Astrocyte of the cerebellum (primary cell): ENCODE results near the gene GNAI2.
"Not testable (repeated sequence)": the region's sequence is repeated elsewhere in the genome, so short reads cannot be mapped to it uniquely, and the experiment has no call there.

ENCODE experiments used
- DNase-seq: peaks from one replicate; pipeline ENCODE4 v3.0.0-alpha.2; 2011; ENCODE audit warnings: low read depth
- H3K4me3 ChIP-seq: 2 replicates; pipeline ENCODE4 v1.5.1; 2011; ENCODE audit warnings: mild to moderate bottlenecking, low read depth, low read length, moderate library complexity
- in situ Hi-C: cut with HindIII; loops from 2 replicates; pipeline ENCODE4 v1.10.0; 2017; ENCODE audit warnings: low sequenced_read_pairs
- TF ChIP-seq, protein P1 (sequence below): IDR thresholded peaks from 2 replicates; pipeline ENCODE4 v1.5.1; 2012; ENCODE audit warnings: low read length, low read depth, moderate library complexity, mild to moderate bottlenecking; ENCODE audit errors: missing control alignments

The GNAI2 gene

DNA sequence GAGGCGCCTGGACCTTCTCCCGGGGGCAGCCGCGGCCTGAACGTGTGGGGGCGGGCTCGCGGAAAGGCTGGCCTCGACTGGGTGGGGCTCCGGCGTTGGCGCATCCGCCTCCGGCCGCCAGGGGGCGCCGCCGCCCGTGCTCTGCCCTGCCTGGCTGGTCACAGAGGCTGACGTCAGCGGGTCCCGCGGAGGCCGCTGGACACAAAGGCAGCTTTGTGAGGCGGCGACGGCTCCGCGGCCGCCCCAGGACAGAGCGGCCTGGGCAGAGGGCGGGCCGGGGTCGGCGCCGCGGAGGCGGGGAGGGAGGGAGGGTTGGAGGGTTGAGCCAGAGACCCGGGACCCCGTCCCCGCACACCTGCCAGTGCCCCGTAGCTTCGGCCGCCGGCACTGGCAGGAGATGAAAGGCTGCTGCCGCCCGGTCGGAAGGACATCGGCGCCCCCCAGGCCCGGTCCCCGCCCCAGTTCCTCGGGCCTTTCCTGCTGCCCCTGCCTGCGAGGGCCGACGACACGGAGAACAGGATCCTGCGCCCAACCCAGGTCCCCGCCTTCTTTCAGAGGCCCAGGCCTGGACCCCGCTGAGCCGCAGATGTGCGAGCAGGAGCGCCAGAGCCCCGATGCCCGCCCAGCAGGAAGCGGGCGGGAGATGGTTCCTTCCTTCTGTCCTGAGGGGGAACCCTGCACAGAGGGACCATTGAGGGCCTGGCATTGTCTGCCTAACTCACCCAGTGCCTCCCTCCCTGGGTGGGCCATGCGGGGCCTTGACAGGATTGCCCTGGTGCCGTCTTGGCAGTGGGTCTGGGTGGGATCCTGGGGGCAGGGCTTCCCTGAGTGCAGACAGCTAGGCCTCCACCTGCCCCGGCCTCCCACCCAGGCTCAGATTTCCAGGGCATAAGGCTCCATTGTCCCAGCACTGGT is 24.3 kb downstream of the GNAI2 start:
- peak overlapping the region; percentile 33 for H3K4me3 ChIP-seq
- in situ Hi-C loops: no loop called here
- peak; percentile 68 for DNase-seq
- TF ChIP-seq, protein P1, sequence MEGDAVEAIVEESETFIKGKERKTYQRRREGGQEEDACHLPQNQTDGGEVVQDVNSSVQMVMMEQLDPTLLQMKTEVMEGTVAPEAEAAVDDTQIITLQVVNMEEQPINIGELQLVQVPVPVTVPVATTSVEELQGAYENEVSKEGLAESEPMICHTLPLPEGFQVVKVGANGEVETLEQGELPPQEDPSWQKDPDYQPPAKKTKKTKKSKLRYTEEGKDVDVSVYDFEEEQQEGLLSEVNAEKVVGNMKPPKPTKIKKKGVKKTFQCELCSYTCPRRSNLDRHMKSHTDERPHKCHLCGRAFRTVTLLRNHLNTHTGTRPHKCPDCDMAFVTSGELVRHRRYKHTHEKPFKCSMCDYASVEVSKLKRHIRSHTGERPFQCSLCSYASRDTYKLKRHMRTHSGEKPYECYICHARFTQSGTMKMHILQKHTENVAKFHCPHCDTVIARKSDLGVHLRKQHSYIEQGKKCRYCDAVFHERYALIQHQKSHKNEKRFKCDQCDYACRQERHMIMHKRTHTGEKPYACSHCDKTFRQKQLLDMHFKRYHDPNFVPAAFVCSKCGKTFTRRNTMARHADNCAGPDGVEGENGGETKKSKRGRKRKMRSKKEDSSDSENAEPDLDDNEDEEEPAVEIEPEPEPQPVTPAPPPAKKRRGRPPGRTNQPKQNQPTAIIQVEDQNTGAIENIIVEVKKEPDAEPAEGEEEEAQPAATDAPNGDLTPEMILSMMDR: peak; percentile 89

DNA sequence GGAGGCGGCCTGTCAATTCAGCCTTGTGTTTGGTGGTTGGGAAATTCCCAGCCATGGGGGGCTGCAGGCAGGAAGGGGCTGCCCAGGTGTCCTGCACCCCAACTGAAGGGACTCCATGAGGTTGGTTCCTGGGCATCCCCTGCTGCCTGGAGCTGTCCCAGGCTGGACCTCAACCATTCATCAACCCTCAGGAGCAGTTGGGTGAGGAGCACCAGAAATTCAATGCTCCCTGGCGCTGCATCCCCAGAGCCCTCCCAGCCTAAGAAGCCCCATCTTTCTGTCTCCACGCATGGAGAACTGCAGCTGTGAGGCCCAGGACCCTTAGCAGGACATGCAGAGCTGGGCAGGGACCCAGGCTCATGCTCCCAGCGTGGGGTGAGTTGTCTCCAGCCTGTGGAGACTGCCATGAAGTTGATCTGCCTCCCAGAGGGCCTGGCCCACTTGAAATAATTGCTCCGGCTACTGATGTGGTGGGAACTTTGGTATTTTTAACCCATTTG is 25.0 kb downstream of the GNAI2 start:
- TF ChIP-seq, protein P1: no peak
- in situ Hi-C loops: no loop called here
- no peak for DNase-seq
- peak overlapping the region; percentile 33 for H3K4me3 ChIP-seq

DNA sequence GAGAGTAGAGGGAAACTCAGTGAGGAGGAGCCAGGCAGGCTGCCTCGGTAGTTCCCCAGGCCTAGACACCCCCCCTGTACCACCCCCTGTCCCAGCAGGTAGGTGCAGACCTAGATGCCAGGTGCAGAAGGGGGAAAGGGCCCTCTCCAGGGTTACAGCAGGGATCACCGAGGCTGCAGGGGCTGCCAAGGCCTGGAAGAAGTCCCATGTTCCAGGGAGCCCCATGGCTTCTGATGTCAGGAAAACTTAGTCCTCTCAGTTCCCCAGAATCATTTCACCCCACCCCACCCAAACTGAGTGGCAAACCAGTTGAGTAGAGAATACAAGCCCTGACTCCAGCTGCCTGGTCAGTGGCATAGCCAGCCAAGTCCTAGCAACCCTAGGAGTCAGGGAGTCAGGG is 25.5 kb downstream of the GNAI2 start:
- TF ChIP-seq, protein P1: no peak
- no peak overlapping the region for H3K4me3 ChIP-seq
- DNase-seq: no peak
- in situ Hi-C loops: no loop called here

DNA sequence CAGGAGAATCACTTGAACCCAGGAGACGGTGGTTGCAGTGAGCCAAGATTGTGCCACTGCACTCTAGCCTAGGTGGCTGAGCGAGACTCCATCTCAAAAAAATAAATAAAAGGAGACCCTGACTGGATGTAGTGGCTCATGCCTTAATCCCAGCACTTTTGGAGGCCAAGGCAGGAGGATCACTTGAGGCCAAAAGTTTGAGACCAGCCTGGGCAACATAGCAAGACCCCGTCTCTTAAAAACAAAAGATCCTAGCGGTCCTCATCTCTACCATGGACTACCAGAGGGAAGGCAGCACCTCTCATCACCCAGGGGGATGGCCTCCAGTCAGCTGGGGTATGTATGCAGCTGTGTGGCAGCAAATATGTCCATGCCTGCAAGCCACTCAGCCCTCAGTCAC is 26.2 kb downstream of the GNAI2 start:
- H3K4me3 ChIP-seq, in situ Hi-C loops, DNase-seq: not testable (repeated sequence)

DNA sequence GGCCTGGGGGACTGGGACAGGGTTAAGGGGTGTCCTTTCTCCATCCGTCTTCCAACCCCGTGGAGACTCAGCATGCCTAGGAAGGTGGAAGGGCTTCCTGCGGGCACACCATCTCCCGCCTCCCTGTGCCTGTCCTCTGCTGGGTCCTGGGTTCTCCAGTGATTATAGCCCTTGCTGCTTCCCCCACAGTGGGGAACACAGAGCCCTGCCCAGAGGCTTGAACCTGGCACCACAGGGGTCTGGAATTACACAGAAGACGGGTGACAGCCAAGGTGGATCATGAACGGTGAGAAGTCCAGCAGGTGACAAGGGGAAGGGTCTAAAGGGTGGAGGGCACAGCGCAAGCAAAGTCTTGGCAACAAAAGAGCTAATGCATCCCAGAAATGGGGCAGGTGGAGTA is 26.8 kb downstream of the GNAI2 start:
- in situ Hi-C loops: no loop called here
- H3K4me3 ChIP-seq: no peak overlapping the region
- TF ChIP-seq, protein P1: no peak
- no peak for DNase-seq

DNA sequence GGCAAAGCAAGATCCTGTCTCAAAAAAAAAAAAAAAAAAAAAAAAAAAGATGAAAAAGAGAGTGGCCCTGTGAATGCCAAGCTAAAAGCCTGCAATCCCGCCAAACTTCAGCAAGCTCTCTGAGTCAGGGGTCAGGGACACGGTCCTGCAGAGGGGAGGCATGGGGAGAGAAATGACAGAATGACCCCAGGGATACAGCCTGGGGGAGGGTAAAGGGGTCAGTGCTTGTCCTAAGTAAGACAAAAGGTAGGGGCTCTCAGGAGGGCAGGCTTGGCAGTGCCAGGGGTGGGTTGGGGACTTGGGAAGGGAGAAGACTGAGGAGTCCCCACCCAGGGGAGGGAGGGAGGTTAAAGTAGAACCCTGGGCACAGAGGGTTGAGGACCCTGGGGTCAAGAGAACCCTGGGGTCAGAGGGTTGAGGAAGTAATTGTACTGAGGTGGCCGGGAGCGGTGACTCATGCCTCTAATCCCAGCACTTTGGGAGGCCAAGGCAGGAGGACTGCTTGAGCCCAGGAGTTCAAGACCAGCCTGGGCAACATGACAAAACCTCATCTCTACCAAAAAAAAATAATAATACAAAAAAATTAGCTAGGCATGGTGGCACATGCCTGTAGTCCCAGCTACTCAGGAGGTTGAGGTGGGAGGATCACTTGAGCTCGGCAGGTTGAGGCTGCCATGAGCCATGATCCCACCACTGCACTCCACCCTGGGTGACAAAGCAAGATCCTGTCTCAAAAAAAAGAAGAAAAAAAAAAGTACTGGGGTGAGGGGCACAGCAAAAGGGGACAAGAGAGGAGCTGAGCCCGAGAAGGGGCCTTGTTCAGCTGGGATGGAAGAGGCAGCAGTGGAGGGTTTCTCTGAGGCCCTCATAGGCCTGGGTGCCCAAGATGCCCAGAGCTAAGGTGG is 27.7 kb downstream of the GNAI2 start:
- no peak for DNase-seq
- TF ChIP-seq, protein P1: no peak
- in situ Hi-C loops: no loop called here
- H3K4me3 ChIP-seq: no peak overlapping the region
